Measurements from ENCODE around the gene KRT8.
"Not testable (repeated sequence)": the region's sequence is repeated elsewhere in the genome, so short reads cannot be mapped to it uniquely, and the experiment has no call there.

Gene KRT8

GRCh38 chr12:52900166-52900895 lies 4.5 kb downstream of the KRT8 start:
- H3K27me3 Mint-ChIP-seq (ENCODE audit: low read depth): no peaks in the 10 kb centered on the region
- H3K9me3 Mint-ChIP-seq: no peaks in the 10 kb centered on the region
- no peak overlapping the region for H3K4me3 Mint-ChIP-seq
- H3K36me3 Mint-ChIP-seq (ENCODE audit: low read depth): no peaks in the 10 kb centered on the region
- H3K4me1 Mint-ChIP-seq (ENCODE audit: low read depth): peaks cover 3% of the 10 kb centered on the region
- H3K27ac Mint-ChIP-seq: no peak overlapping the region

GRCh38 chr12:52899338-52900035 lies 5.4 kb downstream of the KRT8 start:
- no peak overlapping the region for H3K27ac Mint-ChIP-seq
- no peaks in the 10 kb centered on the region for H3K9me3 Mint-ChIP-seq
- no peaks in the 10 kb centered on the region for H3K36me3 Mint-ChIP-seq (ENCODE audit: low read depth)
- H3K4me1 Mint-ChIP-seq (ENCODE audit: low read depth): peaks cover 3% of the 10 kb centered on the region
- H3K4me3 Mint-ChIP-seq: no peak overlapping the region
- H3K27me3 Mint-ChIP-seq (ENCODE audit: low read depth): no peaks in the 10 kb centered on the region

GRCh38 chr12:52896190-52897100 lies 8.4 kb downstream of the KRT8 start:
- Mint-ChIP-seq H3K4me3 (no peak overlapping the region), H3K36me3 (ENCODE audit: low read depth) (no peaks in the 10 kb centered on the region), H3K9me3 (no peaks in the 10 kb centered on the region), H3K27me3 (ENCODE audit: low read depth) (no peaks in the 10 kb centered on the region), H3K4me1 (ENCODE audit: low read depth) (no peaks in the 10 kb centered on the region), H3K27ac (no peak overlapping the region)

- no peaks in the 10 kb centered on the region for H3K9me3 Mint-ChIP-seq
- no peak overlapping the region for H3K4me3 Mint-ChIP-seq
- no peaks in the 10 kb centered on the region for H3K4me1 Mint-ChIP-seq (ENCODE audit: low read depth)
- no peak overlapping the region for H3K27ac Mint-ChIP-seq
- no peaks in the 10 kb centered on the region for H3K36me3 Mint-ChIP-seq (ENCODE audit: low read depth)
- H3K27me3 Mint-ChIP-seq (ENCODE audit: low read depth): no peaks in the 10 kb centered on the region
These were observed 9.1 kb downstream of the KRT8 start for GRCh38 chr12:52895726-52896189.

GRCh38 chr12:52892974-52893373 lies 11.9 kb downstream of the KRT8 start:
- Mint-ChIP-seq H3K27ac (no peak overlapping the region), H3K27me3 (ENCODE audit: low read depth) (no peaks in the 10 kb centered on the region), H3K4me1 (ENCODE audit: low read depth) (no peaks in the 10 kb centered on the region), H3K36me3 (ENCODE audit: low read depth) (no peaks in the 10 kb centered on the region), H3K4me3 (no peak overlapping the region), H3K9me3 (no peaks in the 10 kb centered on the region)

GRCh38 chr12:52892207-52892852 lies 12.5 kb downstream of the KRT8 start:
- H3K36me3 Mint-ChIP-seq (ENCODE audit: low read depth): no peaks in the 10 kb centered on the region
- no peaks in the 10 kb centered on the region for H3K9me3 Mint-ChIP-seq
- H3K4me3 Mint-ChIP-seq: no peak overlapping the region
- H3K27ac Mint-ChIP-seq: no peak overlapping the region
- no peaks in the 10 kb centered on the region for H3K4me1 Mint-ChIP-seq (ENCODE audit: low read depth)
- H3K27me3 Mint-ChIP-seq (ENCODE audit: low read depth): no peaks in the 10 kb centered on the region

GRCh38 chr12:52891044-52891443 lies 13.8 kb downstream of the KRT8 start:
- H3K27me3 Mint-ChIP-seq (ENCODE audit: low read depth): no peaks in the 10 kb centered on the region
- no peak overlapping the region for H3K4me3 Mint-ChIP-seq
- H3K9me3 Mint-ChIP-seq: no peaks in the 10 kb centered on the region
- no peaks in the 10 kb centered on the region for H3K4me1 Mint-ChIP-seq (ENCODE audit: low read depth)
- no peak overlapping the region for H3K27ac Mint-ChIP-seq
- H3K36me3 Mint-ChIP-seq (ENCODE audit: low read depth): no peaks in the 10 kb centered on the region

- Mint-ChIP-seq H3K4me3 (no peak overlapping the region), H3K4me1 (ENCODE audit: low read depth) (no peaks in the 10 kb centered on the region), H3K9me3 (no peaks in the 10 kb centered on the region), H3K27ac (no peak overlapping the region), H3K36me3 (ENCODE audit: low read depth) (no peaks in the 10 kb centered on the region), H3K27me3 (ENCODE audit: low read depth) (no peaks in the 10 kb centered on the region)
These were observed 14.5 kb downstream of the KRT8 start for GRCh38 chr12:52890417-52890816.

- no peak overlapping the region for H3K4me3 Mint-ChIP-seq
- H3K4me1 Mint-ChIP-seq (ENCODE audit: low read depth): peaks cover 6% of the 10 kb centered on the region
- no peaks in the 10 kb centered on the region for H3K9me3 Mint-ChIP-seq
- H3K27ac Mint-ChIP-seq: no peak overlapping the region
- no peaks in the 10 kb centered on the region for H3K36me3 Mint-ChIP-seq (ENCODE audit: low read depth)
- peaks cover 15% of the 10 kb centered on the region for H3K27me3 Mint-ChIP-seq (ENCODE audit: low read depth)
These were observed 20.2 kb downstream of the KRT8 start for GRCh38 chr12:52884526-52885293.

GRCh38 chr12:52880499-52880898 lies 24.4 kb downstream of the KRT8 start:
- H3K4me1 Mint-ChIP-seq (ENCODE audit: low read depth); H3K9me3 Mint-ChIP-seq; H3K36me3 Mint-ChIP-seq (ENCODE audit: low read depth); H3K27ac Mint-ChIP-seq: not testable (repeated sequence)
- Mint-ChIP-seq H3K27me3 (ENCODE audit: low read depth) (peaks cover 15% of the 10 kb centered on the region), H3K4me3 (peak overlapping the region; percentile 27)

- H3K4me1 Mint-ChIP-seq (ENCODE audit: low read depth): peaks cover 6% of the 10 kb centered on the region
- no peaks in the 10 kb centered on the region for H3K36me3 Mint-ChIP-seq (ENCODE audit: low read depth)
- no peak overlapping the region for H3K27ac Mint-ChIP-seq
- H3K9me3 Mint-ChIP-seq: no peaks in the 10 kb centered on the region
- H3K4me3 Mint-ChIP-seq: peak overlapping the region; percentile 67
- H3K27me3 Mint-ChIP-seq (ENCODE audit: low read depth): peaks cover 15% of the 10 kb centered on the region
These were observed 25.2 kb downstream of the KRT8 start for GRCh38 chr12:52879394-52880351.

- no peaks in the 10 kb centered on the region for H3K36me3 Mint-ChIP-seq (ENCODE audit: low read depth)
- no peak overlapping the region for H3K27ac Mint-ChIP-seq
- H3K4me1 Mint-ChIP-seq (ENCODE audit: low read depth): peaks cover 11% of the 10 kb centered on the region
These were observed 26.1 kb downstream of the KRT8 start for GRCh38 chr12:52878507-52879393.

More at GRCh38 chr12:52878507-52879393, 26.1 kb downstream of the KRT8 start:
- H3K27me3 Mint-ChIP-seq (ENCODE audit: low read depth): peaks cover 15% of the 10 kb centered on the region
- no peak overlapping the region for H3K4me3 Mint-ChIP-seq
- H3K9me3 Mint-ChIP-seq: no peaks in the 10 kb centered on the region

All from T-helper 1 cell treated with Interleukin-12 subunit alpha and Interleukin-12 subunit beta and Interleukin-4 antibody, amounts not matched to agents 30 μg/mL and 1 μg/mL, for 36 hours (primary cell).